Measurements from ENCODE around the gene LRFN2. TPM values are rescaled to one million over a fixed set of nuclear protein-coding genes. Genes with fewer than 3 reads are reported as not detected.

LRFN2 gene
- total RNA-seq, 1 experiment from 2014 or later = not detected

DNA sequence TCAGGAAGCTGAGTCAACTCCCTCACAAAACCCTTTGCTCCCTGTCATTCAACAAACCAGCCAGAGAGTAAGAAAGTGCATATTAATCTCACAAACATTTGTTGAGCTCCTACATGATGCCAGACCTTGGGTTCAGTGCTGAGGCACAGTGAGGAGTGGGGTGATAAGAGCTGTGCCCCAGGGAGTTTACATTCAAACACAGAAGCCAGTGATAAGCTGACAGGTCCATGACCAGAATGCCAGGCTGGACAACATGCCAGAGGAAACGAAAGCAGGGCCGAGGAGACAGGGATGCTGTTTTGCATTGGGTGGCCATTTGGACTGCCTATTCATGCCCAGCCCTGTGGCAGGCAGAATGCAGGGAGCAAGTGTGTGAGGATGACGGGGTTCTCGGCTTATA is 76.7 kb downstream of the LRFN2 start:
- no peaks in the 10 kb centered on the region for H3K9me3 ChIP-seq (replicated peaks)
- H3K4me3 ChIP-seq = no peak overlapping the region
- no peak overlapping the region for H3K27ac ChIP-seq
- H3K27me3 ChIP-seq (replicated peaks) = no peaks in the 10 kb centered on the region
- H3K4me1 ChIP-seq (replicated peaks) = no peaks in the 10 kb centered on the region
- no peaks in the 10 kb centered on the region for H3K36me3 ChIP-seq
- no peak for DNase-seq (ENCODE audit: low read depth in 1 of 2, low spot score in 2 of 2)

DNA sequence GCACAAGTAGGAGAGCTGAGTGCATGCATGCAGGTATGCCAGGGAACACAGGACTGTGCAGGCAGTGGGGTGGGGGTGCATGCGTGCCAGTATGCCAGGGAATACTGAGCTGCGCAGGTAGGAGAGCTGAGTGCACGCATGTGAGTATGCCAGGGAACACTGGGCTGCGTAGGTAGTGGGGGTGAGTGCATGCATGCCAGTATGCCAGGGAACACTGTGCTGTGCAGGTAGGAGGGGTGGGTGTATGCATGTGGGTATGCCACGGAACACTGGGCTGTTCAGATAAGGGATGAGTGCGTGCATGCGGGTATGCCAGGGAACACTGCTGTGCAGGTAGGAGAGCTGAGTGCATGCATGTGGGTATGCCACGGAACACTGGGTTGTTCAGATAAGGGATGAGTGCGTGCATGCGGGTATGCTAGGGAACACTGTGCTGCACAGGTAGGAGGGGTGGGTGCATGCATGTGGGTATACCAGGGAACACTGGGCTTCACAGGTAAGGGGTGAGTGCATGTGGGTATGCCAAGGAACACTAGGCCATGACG is 77.4 kb downstream of the LRFN2 start:
- no peaks in the 10 kb centered on the region for H3K36me3 ChIP-seq
- H3K27me3 ChIP-seq (replicated peaks) = no peaks in the 10 kb centered on the region
- no peak overlapping the region for H3K27ac ChIP-seq
- H3K9me3 ChIP-seq (replicated peaks) = no peaks in the 10 kb centered on the region
- no peaks in the 10 kb centered on the region for H3K4me1 ChIP-seq (replicated peaks)
- DNase-seq (ENCODE audit: low read depth in 1 of 2, low spot score in 2 of 2) = no peak
- no peak overlapping the region for H3K4me3 ChIP-seq

DNA sequence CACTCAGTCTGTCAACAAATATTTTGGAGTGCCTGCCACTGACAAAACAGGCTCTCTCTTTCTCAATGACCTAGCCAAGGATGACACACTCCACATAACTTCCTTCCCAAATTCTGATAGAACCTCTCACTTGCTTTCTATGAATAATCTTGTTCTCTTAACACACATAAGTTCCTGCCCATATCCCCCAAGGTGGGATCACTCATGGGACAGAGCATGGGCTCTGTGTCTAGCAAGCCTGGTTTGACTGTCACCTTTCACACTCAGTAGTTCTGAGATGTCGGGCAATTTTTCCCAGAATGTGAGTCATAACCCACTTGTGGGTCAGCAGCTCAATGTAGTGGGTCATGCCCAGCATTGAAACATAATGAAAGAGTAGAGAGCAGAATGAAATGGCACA is 78.1 kb downstream of the LRFN2 start:
- no peak overlapping the region for H3K27ac ChIP-seq
- no peak overlapping the region for H3K4me3 ChIP-seq
- no peak for DNase-seq (ENCODE audit: low read depth in 1 of 2, low spot score in 2 of 2)
- H3K9me3 ChIP-seq (replicated peaks) = no peaks in the 10 kb centered on the region
- H3K36me3 ChIP-seq = no peaks in the 10 kb centered on the region
- no peaks in the 10 kb centered on the region for H3K4me1 ChIP-seq (replicated peaks)
- H3K27me3 ChIP-seq (replicated peaks) = no peaks in the 10 kb centered on the region

DNA sequence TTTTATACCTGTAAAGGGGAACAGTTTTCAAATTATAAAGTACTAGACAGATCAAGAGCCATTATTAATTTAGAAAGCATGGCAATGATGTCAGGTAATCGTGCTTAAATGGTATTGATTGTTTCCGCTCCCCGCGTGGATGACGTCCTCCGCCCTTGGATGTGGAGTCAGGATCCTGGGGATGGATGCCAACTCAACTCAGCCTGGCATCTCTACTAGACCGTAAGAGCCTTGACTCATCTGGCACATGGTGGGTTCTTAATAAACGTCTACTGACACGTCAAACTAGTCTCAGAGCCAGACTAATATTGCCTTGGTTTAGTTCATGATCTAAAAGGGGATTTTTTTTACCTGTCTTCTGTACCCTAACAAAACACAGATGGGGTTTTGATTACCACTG is 80.2 kb downstream of the LRFN2 start:
- H3K9me3 ChIP-seq (replicated peaks) = no peaks in the 10 kb centered on the region
- no peak for DNase-seq (ENCODE audit: low read depth in 1 of 2, low spot score in 2 of 2)
- no peaks in the 10 kb centered on the region for H3K27me3 ChIP-seq (replicated peaks)
- no peaks in the 10 kb centered on the region for H3K36me3 ChIP-seq
- H3K4me1 ChIP-seq (replicated peaks) = no peaks in the 10 kb centered on the region
- H3K27ac ChIP-seq = no peak overlapping the region
- H3K4me3 ChIP-seq = no peak overlapping the region

DNA sequence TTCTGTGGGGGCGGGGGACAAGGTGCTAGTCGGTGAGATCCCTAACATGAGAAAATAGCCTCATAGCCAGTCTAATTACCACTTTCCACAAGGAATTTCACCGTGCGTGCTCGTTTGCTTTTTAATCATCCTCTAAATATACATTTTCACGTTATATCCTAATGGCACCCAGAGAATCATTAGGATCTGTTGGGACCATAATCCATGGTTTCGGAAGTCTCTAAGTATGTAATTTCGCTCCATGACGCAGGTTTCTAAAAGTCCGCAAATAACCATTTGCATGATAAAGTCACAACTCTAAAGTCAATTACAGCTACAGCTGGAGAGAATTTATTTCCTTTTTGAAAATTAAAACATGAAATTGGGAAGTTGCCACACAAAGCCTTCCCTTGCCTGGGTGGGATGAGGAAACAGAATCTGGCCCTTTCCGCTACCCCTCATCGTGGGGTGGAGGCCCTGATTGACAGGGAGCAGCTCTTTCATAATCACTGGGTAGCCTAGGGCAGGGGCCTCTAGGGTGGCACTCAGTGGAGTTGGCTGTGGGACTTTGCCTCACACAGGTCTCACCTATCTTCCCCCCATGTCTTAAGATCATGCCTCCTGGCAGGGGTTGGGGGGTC is 81.9 kb downstream of the LRFN2 start:
- H3K27ac ChIP-seq = no peak overlapping the region

DNA sequence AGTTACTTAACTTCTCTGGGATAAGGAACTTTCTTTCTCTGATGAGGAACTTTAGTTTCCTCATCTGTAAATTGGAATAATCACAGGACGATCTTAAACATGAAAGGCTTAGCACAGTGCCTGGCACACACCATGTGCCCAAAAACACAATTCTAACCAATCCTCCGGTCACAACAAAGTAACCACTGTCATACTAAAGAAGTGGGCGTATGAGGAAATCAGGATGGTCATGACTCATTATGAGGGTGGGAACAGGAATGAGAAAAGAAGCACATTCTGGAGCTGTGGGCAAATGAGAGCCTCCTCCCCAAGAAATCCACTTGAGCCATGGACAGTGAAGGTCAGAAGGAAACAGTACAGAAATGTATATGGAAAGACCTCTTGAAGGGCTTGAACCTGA is 82.9 kb downstream of the LRFN2 start:
- Histone ChIP-seq H3K36me3 (no peaks in the 10 kb centered on the region), H3K9me3 (replicated peaks) (no peaks in the 10 kb centered on the region), H3K27me3 (replicated peaks) (no peaks in the 10 kb centered on the region), H3K4me3 (no peak overlapping the region), H3K4me1 (replicated peaks) (no peaks in the 10 kb centered on the region), H3K27ac (no peak overlapping the region)
- DNase-seq (ENCODE audit: low read depth in 1 of 2, low spot score in 2 of 2) = no peak

More for the DNA sequence above, 81.9 kb downstream of the LRFN2 start:
- Histone ChIP-seq H3K9me3 (replicated peaks) (no peaks in the 10 kb centered on the region), H3K4me3 (no peak overlapping the region), H3K36me3 (no peaks in the 10 kb centered on the region), H3K4me1 (replicated peaks) (no peaks in the 10 kb centered on the region), H3K27me3 (replicated peaks) (no peaks in the 10 kb centered on the region)
- no peak for DNase-seq (ENCODE audit: low read depth in 1 of 2, low spot score in 2 of 2)

DNA sequence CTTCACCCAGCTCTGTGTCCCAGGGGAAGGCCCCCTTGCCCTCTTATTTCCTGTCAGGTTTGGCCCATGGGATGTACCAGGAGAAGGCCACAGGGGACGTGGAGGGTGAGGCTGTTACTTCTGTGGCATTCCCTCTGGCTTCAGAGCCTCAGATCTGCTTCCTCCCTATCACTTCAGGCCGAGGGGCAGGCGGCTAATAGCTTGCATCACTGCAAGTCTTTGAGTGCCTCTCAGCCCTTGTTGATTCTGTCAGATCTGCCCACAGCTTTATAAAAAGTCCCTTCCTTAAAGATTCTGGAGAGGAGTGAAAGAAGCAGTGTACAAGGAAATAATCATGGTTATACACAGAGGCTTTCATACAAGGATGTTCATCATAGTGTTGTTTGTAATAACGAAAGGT is 86.9 kb downstream of the LRFN2 start:
- H3K4me1 ChIP-seq (replicated peaks) = no peaks in the 10 kb centered on the region
- H3K27me3 ChIP-seq (replicated peaks) = no peaks in the 10 kb centered on the region
- no peaks in the 10 kb centered on the region for H3K9me3 ChIP-seq (replicated peaks)
- H3K36me3 ChIP-seq = no peaks in the 10 kb centered on the region
- DNase-seq (ENCODE audit: low read depth in 1 of 2, low spot score in 2 of 2) = no peak
- H3K4me3 ChIP-seq = no peak overlapping the region
- H3K27ac ChIP-seq = no peak overlapping the region

DNA sequence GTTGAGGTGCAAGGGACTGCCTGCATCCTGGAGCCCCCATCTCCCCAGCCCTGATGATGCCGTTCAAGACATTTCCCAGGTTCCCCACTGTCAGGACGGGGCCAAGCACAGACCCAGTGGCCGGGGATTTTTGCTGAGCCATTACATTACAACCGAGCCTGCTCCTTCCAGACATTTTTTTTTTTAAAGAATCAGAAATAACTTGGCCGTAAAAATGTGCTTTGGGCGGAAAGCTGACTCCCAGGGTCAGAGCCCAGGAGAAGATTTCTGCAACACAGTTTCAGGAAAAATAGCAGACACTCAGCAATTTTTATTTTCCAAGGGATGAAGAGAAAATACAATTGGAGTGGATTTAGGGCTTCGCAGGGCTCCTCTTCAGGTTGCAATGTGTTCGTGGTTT is 87.9 kb downstream of the LRFN2 start:
- Histone ChIP-seq H3K27me3 (replicated peaks) (0 out of 2 replicates have a peak, but pooled peaks cover 3% of the 10 kb centered on the region), H3K27ac (no peak overlapping the region), H3K36me3 (no peaks in the 10 kb centered on the region), H3K9me3 (replicated peaks) (no peaks in the 10 kb centered on the region), H3K4me3 (no peak overlapping the region), H3K4me1 (replicated peaks) (no peaks in the 10 kb centered on the region)
- no peak for DNase-seq (ENCODE audit: low read depth in 1 of 2, low spot score in 2 of 2)

DNA sequence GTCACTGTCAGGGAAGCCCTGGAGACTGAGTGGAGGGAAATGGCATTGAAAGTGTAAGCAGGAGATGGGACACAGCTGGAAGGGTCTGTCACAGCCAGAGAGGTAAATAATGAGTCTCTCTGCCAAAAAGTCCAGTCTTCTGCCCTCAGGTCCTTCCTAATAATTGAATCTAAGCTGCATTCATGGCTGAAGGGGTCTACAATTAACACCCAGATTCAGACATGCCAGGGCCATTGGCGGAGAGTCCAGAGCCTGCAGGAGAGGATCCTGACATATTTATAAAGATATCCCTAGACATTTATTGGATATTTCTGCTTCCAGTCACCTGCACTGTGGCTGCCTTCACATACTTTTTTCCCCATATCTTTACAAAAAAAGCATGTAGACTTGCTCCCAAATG is 89.0 kb downstream of the LRFN2 start:
- Histone ChIP-seq H3K9me3 (replicated peaks) (no peaks in the 10 kb centered on the region), H3K4me3 (no peak overlapping the region), H3K27ac (no peak overlapping the region), H3K36me3 (no peaks in the 10 kb centered on the region), H3K27me3 (replicated peaks) (0 out of 2 replicates have a peak, but pooled peaks cover 3% of the 10 kb centered on the region), H3K4me1 (replicated peaks) (no peaks in the 10 kb centered on the region)
- no peak for DNase-seq (ENCODE audit: low read depth in 1 of 2, low spot score in 2 of 2)

DNA sequence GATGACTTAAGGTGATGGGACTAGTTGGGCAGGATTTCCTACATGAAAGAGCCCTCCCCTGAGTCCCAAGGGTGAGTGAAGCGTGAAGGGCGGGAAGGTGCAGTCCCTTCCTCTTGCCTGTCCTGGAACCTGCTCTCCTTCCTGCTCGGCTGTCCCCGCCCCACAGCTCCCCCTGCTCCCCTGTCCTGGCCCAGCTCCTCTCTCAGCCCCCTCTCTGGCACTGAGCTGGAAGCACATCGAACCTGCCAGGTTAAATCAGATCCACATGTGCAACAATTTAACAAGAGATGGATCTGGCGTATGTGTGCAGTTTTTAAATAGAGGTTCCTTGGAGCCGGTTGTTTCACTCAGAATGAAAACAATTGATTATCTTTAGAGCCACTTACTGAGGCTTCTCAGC is 95.0 kb downstream of the LRFN2 start:
- H3K9me3 ChIP-seq (replicated peaks) = no peaks in the 10 kb centered on the region
- H3K27ac ChIP-seq = no peak overlapping the region
- H3K27me3 ChIP-seq (replicated peaks) = 0 out of 2 replicates have a peak, but pooled peaks cover 3% of the 10 kb centered on the region
- H3K36me3 ChIP-seq = no peaks in the 10 kb centered on the region
- no peak for DNase-seq (ENCODE audit: low read depth in 1 of 2, low spot score in 2 of 2)
- H3K4me3 ChIP-seq = no peak overlapping the region
- H3K4me1 ChIP-seq (replicated peaks) = no peaks in the 10 kb centered on the region

DNA sequence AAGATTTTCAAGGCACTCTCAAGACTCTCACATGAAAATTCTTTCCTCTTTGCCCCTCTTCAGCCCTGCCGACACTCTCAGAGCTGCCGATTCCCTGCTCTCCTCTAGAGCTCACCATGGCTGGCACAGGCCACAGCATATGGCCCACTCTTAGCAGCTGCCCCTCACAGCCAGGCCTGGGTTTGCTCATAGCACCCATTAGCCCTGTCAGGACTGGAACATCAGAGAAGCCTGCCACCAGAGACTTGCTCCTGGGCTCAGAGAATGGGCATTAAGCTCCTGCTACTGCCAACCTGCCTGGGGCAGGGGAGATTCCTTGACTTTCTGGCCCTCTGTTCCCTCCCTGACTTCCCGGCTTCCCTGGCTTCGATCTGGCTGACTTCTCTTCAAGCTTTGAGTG is 96.7 kb downstream of the LRFN2 start:
- DNase-seq (ENCODE audit: low read depth in 1 of 2, low spot score in 2 of 2) = no peak
- Histone ChIP-seq H3K27me3 (replicated peaks) (0 out of 2 replicates have a peak, but pooled peaks cover 8% of the 10 kb centered on the region), H3K4me1 (replicated peaks) (no peaks in the 10 kb centered on the region), H3K4me3 (no peak overlapping the region), H3K9me3 (replicated peaks) (no peaks in the 10 kb centered on the region), H3K36me3 (no peaks in the 10 kb centered on the region), H3K27ac (no peak overlapping the region)

DNA sequence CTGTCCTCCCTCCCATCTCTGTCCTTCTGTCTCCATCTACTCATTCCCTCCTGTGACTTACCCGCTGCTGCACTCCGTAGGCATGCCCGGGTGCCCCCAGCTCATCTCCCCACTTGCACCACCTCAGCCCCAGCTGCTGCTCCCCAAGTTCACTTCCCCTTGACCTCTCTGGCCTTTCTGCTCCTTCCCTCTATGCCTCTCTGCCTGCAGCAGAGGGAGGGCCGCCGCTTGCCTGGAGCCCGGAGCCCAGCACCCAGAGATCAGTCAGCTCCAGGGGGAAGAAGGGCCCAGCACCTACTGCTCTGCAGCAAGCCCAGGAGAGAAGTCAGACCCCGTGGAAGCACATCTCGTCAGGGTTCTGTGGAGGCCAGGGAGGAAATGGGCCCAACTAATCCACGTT is 97.4 kb downstream of the LRFN2 start:
- H3K27ac ChIP-seq = no peak overlapping the region
- H3K4me1 ChIP-seq (replicated peaks) = no peaks in the 10 kb centered on the region
- no peak for DNase-seq (ENCODE audit: low read depth in 1 of 2, low spot score in 2 of 2)
- H3K9me3 ChIP-seq (replicated peaks) = no peaks in the 10 kb centered on the region
- H3K27me3 ChIP-seq (replicated peaks) = 0 out of 2 replicates have a peak, but pooled peaks cover 7% of the 10 kb centered on the region
- no peaks in the 10 kb centered on the region for H3K36me3 ChIP-seq
- no peak overlapping the region for H3K4me3 ChIP-seq

DNA sequence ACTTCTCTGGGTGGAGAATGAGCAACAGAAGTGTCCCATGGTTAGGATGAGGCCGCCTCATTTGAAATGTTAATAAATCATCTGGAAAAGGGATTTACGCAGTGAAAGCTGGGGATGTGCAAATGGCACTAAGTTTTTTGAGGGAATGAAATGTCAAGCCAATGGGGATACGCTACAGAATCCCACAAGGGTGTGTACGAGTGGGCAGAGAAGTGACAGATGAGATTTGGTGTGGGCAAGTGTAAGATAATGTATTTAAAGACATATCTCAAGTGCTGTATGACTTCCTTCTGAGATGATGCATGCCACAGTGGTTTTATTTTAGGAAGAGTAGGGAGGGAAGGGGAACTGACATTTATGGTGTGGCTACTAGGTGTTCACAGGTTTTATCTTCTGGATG is 100.6 kb downstream of the LRFN2 start:
- Histone ChIP-seq H3K27ac (no peak overlapping the region), H3K27me3 (replicated peaks) (0 out of 2 replicates have a peak, but pooled peaks cover 5% of the 10 kb centered on the region), H3K4me1 (replicated peaks) (no peaks in the 10 kb centered on the region), H3K9me3 (replicated peaks) (no peaks in the 10 kb centered on the region), H3K36me3 (no peaks in the 10 kb centered on the region), H3K4me3 (no peak overlapping the region)
- no peak for DNase-seq (ENCODE audit: low read depth in 1 of 2, low spot score in 2 of 2)

DNA sequence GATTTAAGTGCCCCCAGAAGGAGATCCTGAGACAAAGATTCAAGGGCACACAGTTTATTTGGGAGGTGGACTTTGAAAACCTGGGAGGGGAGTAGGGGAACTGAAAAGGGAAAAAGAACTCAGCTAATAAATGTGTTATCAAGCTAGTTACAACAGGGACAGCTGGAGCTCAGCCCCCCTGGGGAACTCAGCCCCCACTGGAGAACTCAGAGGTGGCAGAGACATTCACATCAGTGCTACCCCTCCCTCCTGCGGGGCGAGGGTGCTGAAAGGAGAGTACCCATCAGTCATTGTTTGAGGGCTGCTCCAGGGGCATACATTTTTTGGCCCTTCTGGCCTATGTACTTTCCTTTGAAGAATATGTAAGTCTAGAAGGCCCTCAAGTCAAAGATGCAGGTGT is 101.4 kb downstream of the LRFN2 start:
- no peak for DNase-seq (ENCODE audit: low read depth in 1 of 2, low spot score in 2 of 2)
- H3K27ac ChIP-seq = no peak overlapping the region
- H3K27me3 ChIP-seq (replicated peaks) = 0 out of 2 replicates have a peak, but pooled peaks cover 5% of the 10 kb centered on the region
- no peaks in the 10 kb centered on the region for H3K4me1 ChIP-seq (replicated peaks)
- H3K9me3 ChIP-seq (replicated peaks) = no peaks in the 10 kb centered on the region
- no peaks in the 10 kb centered on the region for H3K36me3 ChIP-seq
- no peak overlapping the region for H3K4me3 ChIP-seq

DNA sequence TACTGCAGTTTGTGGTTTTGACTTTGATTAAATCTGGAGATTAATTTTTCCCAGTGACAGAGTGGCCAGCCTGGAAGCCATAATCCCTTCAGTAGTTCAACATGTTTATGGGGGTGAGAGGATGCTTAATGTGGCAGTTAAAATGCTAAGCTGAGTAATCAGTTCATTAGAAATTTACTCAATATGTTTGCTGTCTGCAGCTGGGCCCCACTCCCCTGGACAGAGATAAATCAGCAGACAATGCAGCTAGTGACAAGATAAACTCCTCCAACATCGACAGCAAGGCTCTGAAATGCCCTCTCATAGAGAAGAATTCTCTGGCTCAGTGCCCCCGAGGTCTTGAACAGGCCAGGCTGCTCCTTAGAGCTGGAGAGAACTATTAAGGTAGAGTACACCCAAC is 101.9 kb downstream of the LRFN2 start:
- Histone ChIP-seq H3K27ac (no peak overlapping the region), H3K36me3 (no peaks in the 10 kb centered on the region), H3K27me3 (replicated peaks) (0 out of 2 replicates have a peak, but pooled peaks cover 5% of the 10 kb centered on the region), H3K9me3 (replicated peaks) (no peaks in the 10 kb centered on the region), H3K4me1 (replicated peaks) (no peaks in the 10 kb centered on the region), H3K4me3 (no peak overlapping the region)
- no peak for DNase-seq (ENCODE audit: low read depth in 1 of 2, low spot score in 2 of 2)
